NCI-H345 treated with DMSO at 0.1 percent for 48 hours (cell line): ENCODE measurements around the gene SFTPB.
"Not testable (repeated sequence)": the region's sequence is repeated elsewhere in the genome, so short reads cannot be mapped to it uniquely, and the experiment has no call there.

ENCODE experiments used
- DNase-seq: peaks from one replicate; lab custom pipeline; 2025; ENCODE audit not compliant: unreplicated experiment; lab: John Stamatoyannopoulos, UW

The SFTPB gene

DNA sequence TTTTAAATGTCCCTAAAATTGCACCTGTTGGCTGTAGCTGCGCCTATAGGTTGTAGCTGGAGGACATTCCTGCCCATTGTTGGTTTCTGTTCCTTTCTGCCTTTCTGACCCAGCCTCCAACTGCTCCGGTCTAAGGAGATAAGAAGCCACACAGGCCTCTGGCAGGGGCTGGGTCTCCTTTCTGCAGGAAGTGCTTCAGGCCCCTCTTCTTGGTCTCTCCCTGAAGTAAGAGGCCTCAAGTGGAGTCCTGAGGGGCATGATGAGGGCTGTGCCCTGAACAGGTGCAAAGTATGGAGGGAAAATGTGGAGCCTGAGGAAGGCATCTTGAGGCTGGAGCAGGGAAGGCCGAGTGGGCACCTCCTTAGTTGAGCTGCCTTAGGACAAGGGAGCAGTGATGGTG, 10.4 kb upstream of the SFTPB start:
- DNase-seq: no peak

DNA sequence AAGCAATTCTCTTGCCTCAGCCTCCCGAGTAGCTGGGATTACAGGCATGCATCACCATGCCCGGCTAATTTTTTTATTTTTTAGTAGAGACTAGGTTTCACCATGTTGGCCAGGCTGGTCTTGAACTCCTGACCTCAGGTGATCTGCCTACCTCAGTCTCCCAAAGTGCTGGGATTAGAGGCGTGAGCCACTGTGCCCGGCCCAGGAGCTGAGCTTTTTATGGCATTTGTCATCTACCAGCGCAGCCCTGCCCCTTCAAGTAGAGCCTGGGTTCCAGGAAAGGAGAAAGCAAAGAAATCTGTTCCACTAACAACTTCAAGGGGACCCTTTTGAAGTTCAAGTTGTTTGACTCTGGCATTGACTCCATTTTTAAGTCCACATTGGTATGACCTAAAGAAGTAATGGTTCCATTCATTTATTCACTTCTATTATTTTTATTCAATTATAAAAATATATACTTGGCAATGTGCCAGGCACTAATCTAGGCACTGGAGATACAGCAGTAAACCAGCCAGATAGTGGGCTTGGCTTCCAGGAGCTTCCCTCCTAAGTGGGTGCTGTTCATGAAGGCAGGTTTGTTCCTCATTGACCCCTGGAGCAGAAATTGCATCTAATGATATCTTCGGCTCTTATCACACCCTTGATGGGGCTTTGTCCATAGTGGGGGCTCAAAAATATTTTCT, 8.0 kb upstream of the SFTPB start:
- no peak for DNase-seq

DNA sequence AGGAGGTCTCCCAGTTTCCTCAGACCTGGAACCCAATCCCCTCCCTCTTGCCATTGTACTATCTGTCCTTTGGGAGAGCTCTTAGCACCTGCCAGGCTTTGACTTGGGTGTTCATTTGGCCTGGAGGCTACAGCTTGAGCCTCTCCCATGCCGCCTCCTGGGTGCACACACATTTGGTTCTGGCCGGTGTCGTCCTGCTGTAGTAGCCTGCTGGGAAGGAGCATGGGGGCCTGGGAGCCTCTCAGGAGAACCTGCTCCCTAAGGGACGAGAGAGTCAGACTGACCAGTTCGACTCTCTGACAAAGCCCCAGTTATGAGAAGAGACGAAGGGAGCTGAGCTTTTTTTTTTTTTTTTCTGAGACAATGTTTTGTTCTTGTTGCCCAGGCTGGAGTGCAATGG, 7.4 kb upstream of the SFTPB start:
- no peak for DNase-seq

DNA sequence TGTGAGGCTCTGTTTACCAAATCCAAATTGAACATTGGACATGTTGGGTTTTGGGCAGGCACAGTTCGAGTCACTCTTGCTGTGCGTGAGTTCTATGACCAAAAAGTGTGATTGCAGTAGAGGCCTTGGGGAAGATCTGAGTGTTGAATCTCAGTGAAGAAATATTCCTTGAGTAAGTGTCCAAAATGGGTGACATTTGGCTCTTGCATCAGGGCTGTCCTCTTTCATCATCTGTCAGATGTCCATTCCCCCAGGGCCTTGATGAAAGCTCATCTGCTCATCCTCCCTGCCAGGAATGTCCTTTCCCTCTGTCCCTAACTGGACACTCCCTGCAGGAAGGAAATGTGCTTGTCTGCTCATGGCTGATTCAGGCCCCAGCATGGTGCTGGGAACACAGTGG, 6.4 kb upstream of the SFTPB start:
- no peak for DNase-seq

DNA sequence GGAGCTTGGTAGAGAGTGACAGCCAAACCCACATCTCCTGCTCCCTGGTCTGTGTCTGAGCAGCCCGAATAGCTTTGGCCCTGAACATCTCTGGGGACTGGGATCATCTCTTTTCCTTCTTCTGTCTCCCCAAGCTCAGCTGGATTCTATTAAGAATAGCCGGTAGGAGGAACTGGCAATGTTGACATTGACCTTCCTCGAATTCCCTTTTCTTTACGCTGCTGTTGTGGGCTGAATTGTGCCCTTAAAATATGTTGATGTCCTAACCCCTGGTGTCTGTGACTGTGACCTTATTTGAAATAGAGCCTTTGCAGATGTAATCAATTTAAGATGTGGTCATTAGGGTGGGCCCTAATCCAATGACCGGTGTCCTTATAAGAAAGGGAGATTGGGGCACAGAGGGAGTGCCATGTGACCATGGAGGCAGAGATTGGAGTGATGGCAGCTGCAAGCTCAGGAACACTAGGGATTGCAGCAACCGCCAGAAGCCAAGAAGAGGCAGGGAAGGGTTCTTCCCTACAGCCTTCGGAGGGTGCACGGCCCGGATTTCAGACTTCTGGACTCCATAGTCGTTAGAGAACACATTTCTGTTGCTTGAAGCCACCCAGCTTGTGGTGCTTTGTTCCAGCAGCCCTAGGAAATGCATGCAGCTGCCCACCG, 5.8 kb upstream of the SFTPB start:
- no peak for DNase-seq

DNA sequence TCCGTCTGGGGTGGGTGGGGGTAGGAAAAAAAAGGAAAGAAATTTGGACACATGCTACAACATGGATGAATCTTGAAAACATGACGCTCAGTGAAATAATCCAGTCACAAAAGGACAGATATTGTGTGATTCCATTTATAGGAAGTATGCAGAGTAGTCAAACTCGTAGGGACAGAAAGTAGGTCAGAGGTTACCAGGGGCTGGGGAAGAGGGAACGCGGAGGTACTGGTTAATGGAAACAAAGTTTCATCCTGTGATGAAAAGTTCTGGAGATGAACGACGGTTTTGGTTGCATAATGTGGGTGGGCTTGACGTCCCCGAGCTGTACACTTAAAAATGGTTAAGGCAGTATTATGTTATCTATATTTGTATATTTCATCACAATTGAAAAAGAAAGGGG, 4.5 kb upstream of the SFTPB start:
- DNase-seq: no peak

DNA sequence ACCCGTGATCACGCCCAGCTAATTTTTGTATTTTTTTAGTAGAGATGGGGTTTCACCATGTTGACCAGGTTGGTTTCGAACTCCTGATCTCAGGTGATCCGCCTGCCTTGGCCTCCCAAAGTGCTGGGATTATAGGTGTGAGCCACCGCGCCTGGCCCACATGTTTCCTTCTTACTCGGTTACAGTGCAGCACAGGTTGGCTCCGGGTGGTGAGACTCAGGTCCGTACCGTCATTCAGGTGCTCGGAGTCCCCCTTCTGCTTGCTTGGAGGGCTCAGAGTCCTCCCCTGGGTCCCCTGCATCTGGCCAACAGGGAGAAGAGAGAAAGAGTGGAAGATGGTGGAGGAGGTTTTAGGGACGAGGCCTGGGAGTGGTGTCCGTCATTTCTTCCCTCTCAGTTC, 2.4 kb upstream of the SFTPB start:
- DNase-seq: not testable (repeated sequence)

DNA sequence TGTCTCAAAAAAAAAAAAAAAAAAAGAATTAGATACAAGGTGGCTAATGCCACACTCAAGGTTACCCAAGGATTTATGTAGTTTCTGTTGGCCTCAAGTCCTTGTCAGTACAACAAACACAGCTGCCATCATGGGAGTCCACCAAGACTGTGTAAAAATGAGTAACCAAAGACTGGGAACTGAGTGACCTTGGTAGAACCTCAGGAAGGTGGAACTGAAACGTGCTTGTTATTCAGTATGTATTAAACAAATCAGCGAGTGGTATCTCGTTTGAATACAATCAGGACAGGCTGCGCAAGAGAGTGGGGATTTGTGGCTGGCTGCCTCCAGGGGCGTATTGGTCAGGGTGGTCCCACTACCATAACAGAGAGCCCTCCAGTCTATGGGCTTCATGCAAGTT, 1.6 kb upstream of the SFTPB start:
- DNase-seq: no peak

DNA sequence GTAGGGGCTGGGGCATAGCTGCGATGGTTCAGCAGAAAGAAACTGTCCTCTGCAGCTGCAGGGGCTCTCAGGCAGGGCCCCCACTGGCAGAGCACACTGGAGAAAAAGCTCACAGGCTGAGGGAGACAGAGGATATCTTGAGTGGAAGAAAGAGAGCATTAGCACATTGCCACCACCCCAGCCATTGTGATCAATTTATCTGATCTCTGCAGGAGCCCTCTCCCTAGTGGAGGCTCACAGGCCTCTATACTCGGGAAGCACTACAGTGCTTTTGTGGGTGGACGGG, 801 bp upstream of the SFTPB start:
- DNase-seq: no peak

DNA sequence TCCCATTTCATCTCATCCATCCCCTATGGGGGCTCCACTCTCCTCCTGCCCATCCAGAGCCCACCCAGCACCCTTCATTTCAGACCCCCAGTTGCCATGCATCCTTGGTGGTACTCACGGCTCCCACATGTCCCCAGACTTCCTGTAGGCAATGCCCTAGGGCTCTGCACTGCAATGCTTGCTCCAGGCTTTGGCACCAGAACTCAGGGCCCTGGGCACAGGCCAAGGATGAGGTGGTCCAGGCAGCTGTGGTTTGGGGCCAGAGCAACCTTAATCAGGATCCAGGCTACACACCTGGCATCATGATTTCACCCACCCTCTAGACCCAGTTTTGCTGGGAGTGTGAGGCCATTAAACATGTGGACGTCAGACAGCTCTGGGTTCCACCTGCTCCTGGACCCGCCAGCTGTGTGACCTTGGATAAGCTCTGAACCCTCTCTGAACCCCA, 414 bp downstream of the SFTPB start:
- no peak for DNase-seq

DNA sequence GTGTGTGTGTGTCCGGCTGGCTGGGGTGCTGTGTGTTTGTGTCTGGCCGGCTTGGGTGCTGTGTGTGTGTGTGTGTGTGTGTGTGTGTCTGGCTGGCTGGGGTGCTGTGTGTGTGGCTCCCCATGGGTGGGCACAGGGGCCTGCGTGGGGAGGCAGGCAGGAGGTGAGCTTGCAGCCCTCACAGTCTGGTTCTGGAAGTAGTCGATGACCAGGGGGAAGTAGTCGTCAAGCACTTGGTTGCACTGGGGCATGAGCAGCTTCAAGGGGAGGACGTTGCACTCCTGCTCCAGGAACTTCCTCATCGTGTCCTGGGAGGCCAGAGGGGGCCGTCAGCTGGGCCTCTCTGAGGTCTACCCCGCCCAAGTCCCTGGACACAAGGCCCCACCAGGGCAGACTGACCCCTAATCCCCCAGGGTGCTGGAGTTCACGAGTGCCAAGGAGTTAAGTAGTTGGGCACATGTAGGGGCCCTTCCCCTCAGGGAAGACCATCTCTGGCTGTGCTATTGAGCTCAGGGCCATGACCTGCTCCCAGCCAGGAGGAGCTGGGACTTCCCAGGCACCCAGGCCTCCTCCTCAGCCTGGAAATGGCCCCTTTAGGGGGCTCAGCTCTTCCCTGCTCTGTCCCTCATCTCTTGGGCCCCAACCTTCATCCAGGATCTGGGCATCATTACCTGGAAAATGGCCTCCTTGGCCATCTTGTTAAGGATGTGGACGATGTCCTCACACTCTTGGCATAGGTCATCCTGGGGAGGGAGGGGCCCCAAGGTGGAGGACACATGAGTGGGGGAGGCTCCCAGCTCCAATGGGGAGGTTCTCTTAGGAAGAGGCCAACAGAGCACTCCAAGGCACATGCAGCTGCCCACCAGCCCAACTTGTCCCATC, 1.3 kb downstream of the SFTPB start:
- DNase-seq: no peak

DNA sequence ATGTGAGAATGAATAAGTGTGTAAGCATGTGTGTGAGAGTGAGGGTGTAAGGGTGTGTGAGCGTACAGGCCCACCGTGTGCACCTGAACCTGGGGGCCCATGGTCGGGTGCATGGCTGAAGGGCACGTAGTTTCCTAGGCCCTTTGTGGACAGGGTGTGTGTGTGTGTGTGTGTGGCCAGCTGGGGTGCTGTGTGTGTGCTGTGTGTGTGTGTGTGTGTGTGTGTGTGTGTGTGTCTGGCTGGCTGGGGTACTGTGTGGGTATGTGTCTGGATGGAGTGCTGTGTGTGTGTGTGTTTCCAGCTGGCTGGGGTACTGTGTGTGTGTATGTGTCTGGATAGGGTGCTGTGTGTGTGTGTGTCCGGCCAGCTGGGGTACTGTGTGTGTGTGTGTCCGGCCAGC, 2.0 kb downstream of the SFTPB start:
- no peak for DNase-seq

DNA sequence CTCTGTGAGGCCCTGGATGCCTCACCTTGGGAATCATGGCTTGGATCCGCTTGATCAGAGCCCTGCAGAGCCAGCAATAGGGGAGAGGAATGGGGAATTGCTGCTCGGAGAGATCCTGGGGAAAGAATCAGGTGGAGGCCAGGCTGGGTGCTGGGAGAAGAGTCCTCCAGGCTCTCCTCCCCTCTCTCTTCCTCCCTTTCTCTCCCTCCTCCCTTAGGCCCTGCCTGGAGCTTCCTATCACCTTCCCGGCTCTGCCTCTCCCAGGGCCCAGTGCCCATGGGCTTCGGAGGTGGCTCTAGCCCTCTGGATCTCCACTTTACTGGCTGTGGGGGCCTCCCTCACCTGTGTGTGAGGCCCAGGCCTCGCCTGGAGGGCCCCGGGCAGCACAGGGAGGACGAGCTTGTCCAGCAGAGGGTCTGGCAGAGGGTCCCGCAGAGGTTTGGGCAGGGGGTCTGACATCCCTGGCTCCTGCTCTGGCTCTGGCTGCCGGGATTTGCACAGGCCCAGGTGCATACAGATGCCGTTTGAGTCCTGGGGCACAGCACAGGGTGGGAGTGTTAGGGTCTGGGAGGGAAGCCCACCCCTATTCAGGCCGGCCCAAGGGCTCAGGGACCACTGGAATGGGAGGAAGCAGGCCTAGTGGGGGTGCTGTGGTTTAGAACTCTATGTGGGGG, 2.6 kb downstream of the SFTPB start:
- no peak for DNase-seq

DNA sequence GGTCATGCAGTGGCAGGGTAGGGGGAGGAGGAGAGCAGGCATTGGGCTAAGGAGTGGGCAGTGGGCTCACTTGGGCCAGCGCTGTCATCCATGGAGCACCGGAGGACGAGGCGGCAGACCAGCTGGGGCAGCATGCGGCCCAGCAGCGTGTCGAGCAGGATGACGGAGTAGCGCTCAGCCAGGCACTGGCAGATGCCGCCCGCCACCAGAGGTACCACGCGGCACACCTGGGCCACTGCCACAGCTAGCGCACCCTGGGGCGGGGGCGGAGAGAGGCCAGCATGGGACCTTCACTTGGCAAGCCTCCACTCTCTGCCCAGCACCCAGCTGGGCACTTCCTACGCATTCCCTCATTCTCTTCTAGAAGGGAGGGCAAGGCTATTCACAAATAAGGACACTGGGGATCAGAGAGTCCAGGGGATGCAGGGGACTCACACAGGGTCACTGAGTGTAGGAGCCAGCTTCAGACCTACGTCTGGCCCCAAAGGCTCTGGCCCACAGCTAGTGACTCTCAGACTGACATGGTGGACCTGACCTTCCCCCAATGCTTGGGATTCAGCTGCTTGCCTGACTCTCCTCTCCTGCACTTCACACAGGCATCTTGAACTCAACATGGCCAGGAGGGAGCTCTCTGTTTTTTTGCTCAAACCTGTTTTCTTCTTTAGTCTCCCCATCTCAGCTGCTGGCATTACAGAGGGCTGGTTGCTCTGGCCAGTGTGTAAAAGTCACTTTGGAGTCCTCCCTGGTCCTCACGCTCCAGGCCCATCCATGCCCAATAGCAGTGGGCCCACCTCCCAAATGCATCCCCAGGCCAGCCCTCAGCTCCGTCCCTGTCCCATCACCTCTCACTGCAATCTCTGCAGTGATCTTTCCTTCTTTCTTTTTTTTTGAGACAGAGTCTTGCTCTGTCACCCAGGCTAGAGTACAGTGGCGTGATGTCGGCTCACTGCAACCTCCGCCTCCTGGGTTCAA, 4.1 kb downstream of the SFTPB start:
- no peak for DNase-seq

DNA sequence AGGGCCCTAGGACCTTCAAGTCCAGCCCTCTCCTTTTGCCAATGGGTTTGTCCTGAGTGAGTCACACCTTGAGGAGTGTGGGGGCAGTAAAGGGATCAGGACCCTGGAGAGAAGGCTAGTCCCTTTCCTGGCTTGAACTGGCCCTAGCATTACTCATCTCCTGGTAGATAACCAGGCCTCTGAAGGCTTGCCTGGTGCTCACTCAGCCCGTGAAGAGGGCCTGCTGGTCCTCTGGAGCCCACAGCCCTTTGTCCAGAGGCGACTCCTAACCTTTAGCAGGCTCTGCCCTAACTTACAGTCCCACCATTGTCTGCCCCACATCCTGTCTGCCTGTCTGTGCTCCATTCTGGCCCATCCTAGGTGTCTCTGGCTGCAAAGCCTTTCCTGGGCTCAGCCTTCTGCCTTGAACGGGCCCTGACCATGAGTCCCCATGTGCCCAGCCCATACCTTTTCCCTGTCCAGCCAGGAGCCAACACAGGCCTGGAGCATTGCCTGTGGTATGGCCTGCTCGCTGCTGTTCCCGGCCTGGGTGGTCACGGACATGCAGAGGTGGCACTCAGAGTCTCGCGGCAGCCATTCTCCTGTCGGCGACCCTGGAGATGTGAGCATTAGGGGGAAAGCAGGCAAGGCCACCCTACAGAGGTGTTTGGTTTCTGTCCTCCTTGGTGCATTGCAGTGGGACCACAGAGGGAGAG, 5.0 kb downstream of the SFTPB start:
- DNase-seq: no peak

DNA sequence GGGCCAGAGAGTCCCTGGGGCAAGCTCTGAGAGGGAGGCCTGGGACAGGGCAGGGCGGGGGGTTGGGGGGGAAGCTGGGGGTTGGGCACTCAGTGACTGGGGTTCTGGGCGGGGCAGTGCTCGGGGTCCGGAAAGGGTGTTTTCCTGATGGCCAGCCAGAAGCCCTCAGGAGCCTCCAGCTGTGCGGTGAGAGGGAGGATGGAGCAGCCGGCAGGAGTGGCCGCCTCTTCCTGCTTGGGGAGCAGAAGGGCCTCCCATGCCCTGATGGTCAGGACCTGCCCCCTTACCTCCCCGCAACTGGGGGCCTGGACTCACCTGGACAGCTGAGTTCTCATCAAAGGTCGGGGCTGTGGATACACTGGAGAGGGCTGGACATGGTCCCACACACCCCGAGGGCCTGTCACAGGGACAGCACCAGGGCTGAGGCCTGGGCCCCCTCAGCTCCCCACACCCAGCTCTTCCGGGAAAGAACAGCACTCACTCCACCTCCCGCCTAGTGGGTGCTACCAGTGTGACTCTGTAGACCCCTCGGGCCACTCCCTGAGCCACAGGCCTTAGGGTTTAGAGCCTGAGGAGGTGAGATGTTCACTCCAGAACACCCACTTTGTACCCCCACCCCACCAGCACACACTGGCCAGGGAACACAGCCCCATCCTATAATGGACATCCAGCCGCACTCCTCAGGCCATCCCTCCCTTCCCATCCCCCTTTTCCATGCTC, 6.7 kb downstream of the SFTPB start:
- no peak for DNase-seq

DNA sequence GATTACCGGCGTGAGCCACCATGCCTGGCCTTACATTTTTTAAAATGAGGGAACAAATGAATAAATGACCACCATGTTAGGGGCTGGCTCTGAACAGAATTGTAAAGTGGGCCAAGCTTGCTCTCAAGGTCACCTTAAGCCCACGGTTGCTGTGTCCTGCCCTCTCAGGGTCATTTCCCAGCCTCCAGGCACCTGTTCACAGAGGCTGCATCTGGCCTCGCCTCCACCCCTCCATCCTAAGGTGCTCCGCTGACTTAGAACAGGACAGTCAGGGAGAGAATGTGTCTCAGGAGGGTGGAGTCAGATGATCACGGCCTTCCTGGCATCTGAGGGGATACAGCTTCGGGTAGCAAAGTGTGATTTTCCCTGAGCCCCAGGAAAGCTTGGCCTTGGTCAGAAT, 7.3 kb downstream of the SFTPB start:
- no peak for DNase-seq

DNA sequence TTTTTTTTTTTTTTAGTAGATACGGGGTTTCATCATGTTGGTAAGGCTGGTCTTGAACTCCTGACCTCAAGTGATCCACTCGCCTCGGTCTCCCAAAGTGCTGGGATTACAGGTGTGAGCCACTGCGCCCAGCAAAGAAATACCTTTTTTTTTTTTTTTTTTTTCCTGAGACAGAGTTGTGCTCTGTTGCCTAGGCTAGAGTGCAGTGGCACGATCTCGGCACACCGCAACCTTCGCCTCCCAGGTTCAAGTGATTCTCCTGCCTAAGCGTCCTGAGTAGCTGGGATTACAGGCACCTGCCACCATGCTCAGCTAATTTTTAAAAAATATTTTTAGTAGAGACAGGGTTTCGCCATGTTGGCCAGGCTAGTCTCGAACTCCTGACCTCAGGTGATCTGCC, 7.7 kb downstream of the SFTPB start:
- DNase-seq: not testable (repeated sequence)

DNA sequence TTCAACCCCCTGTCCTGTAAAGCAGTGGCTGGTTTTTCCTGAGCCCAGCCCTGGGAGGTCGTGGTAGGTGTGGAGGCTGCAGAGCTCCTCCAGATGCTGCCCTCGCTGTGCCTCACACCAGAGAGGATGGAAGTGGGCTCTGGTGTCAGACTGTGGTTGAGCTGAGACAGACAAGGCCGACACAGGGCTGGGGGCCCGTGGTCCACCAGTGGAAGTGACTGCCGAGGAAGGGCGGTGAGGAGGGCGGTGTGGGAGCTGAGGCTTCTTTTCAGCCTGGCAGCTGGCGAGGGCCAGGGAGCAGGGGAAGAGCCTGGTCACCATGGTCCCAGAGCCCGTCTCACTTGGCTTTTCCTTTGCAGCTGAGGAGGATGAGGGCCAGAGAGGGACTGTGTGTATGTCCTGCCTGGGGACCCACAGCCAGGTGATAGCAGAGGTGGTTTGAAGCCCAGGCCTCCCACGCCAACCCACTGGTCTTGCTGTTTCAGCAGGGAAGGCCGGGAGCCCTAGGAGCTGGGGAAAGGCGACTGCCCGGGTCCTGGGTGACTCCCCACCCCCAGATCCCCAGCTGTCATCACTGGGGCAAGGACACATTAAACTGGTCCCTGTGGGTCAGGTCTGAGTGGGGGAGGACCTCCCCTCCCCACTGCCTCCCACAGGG, 8.5 kb downstream of the SFTPB start:
- no peak for DNase-seq
